PC-3 (cell line): Measurements from ENCODE around the gene SDSL. TPM values are rescaled to one million over a fixed set of nuclear protein-coding genes. Genes with fewer than 3 reads are reported as not detected.

Experiments used
- ATAC-seq: fragments of 200-7000 bp; cut with Tn5 transposase; 2 replicates; pipeline ENCODE4 v1.9.1; 2020; ENCODE audit warnings: mild to moderate bottlenecking, moderate library complexity
- BruUV-seq: library from RNA; stranded (reverse); fragments of 400-500 nt; replicated peaks from 2 replicates; lab custom pipeline; 2021; lab: Mats Ljungman, UMichigan
- CTCF ChIA-PET: fragments of 300-600 bp; sonication (Branson Sonifier 250); formaldehyde crosslinking; loops from one replicate; lab custom pipeline; 2022; ENCODE audit warnings: antibody characterized with exemption; lab: Charles Lee
- POLR2A ChIA-PET: fragments of 300-600 bp; sonication (Branson Sonifier 250); formaldehyde crosslinking; loops from one replicate; lab custom pipeline; 2022; ENCODE audit warnings: antibody characterized with exemption; ENCODE audit not compliant: unreplicated experiment; lab: Charles Lee
- DNase-seq: peaks from one replicate; pipeline ENCODE4 v3.0.0-alpha.2; 2015
- H2AFZ ChIP-seq: fragments of 300-600 bp; sonication (generic); 2 replicates; pipeline ENCODE4 v1.6.0; 2016; ENCODE audit warnings: antibody characterized with exemption, low read length
- H3F3A ChIP-seq: fragments of 300-600 bp; sonication (generic); one replicate; pipeline ENCODE4 v1.6.0; 2017; ENCODE audit warnings: antibody characterized with exemption, low read length, control low read depth, mild to moderate bottlenecking; ENCODE audit not compliant: unreplicated experiment
- H3K27ac ChIP-seq: fragments of 300-600 bp; sonication (generic); 2 replicates; pipeline ENCODE4 v1.5.1; 2016; ENCODE audit warnings: mild to moderate bottlenecking, low read length
- H3K27me3 ChIP-seq: fragments of 300-600 bp; sonication (generic); 2 replicates; pipeline ENCODE4 v1.6.1; 2016; ENCODE audit warnings: low read length, mixed read lengths
- H3K36me3 ChIP-seq: fragments of 300-600 bp; sonication (generic); 2 replicates; pipeline ENCODE4 v1.6.1; 2016; ENCODE audit warnings: low read depth, mixed run types, low read length, mixed read lengths
- H3K4me1 ChIP-seq: fragments of 300-600 bp; sonication (generic); 2 replicates; pipeline ENCODE4 v1.5.1; 2016; ENCODE audit warnings: low read length; ENCODE audit not compliant: insufficient read depth
- H3K4me2 ChIP-seq: fragments of 300-600 bp; sonication (generic); 2 replicates; pipeline ENCODE4 v1.6.0; 2016; ENCODE audit warnings: low read length
- H3K4me3 ChIP-seq: fragments of 300-600 bp; sonication (generic); 2 replicates; pipeline ENCODE4 v1.5.1; 2016; ENCODE audit warnings: mild to moderate bottlenecking, low read length, mixed read lengths
- H3K79me2 ChIP-seq: fragments of 300-600 bp; sonication (generic); 2 replicates; pipeline ENCODE4 v1.6.1; 2017; ENCODE audit warnings: low read length, mixed read lengths
- H3K9ac ChIP-seq: fragments of 300-600 bp; sonication (generic); 2 replicates; pipeline ENCODE4 v1.6.0; 2016; ENCODE audit warnings: mild to moderate bottlenecking, low read length
- H3K9me2 ChIP-seq: fragments of 300-600 bp; sonication (generic); replicated peaks from 2 replicates; pipeline ENCODE4 v1.6.1; 2016; ENCODE audit warnings: mixed run types, low read length, mixed read lengths
- H3K9me3 ChIP-seq: fragments of 300-600 bp; sonication (generic); 2 replicates; pipeline ENCODE4 v1.6.1; 2016; ENCODE audit warnings: low read length, mixed read lengths
- H4K20me1 ChIP-seq: fragments of 300-600 bp; sonication (generic); 2 replicates; pipeline ENCODE4 v1.6.1; 2016; ENCODE audit warnings: low read length, mixed read lengths
- EZH2 ChIP-seq: fragments of 300-600 bp; sonication (generic); IDR thresholded peaks from one replicate; pipeline ENCODE4 v1.6.1; 2017; ENCODE audit warnings: antibody characterized with exemption, mild to moderate bottlenecking, low read length; ENCODE audit not compliant: unreplicated experiment
- EZH2phosphoT487 ChIP-seq: fragments of 300-600 bp; sonication (generic); IDR thresholded peaks from 2 replicates; pipeline ENCODE4 v1.6.1; 2018; ENCODE audit warnings: mild to moderate bottlenecking, antibody characterized with exemption, low read length, borderline replicate concordance
- intact Hi-C: fragments of 100-400 bp; cut with micrococcal nuclease; formaldehyde crosslinking; loops from 2 replicates; pipeline ENCODE4 v1.9.0; 2023
- total RNA-seq: library from RNA; depleted of rRNA; stranded (reverse); fragments of >200 nt; gene quantifications from 2 replicates; pipeline ENCODE4 v1.2.3, GENCODE V29; 2014
- TF ChIP-seq, protein P1 (sequence below): fragments of 300-600 bp; sonication (generic); conservative IDR thresholded peaks from 2 replicates; pipeline ENCODE4 v1.5.1; 2017; ENCODE audit warnings: antibody characterized with exemption, low read depth, mild to moderate bottlenecking, low read length

The SDSL gene
- total RNA-seq, 1 experiment from 2014 or later: 14.0 TPM

- H3K4me1 ChIP-seq: peaks cover 8% of the 10 kb centered on the region; the same call in 1 of the 2 replicates
- H3K79me2 ChIP-seq: no peaks in the 10 kb centered on the region
- no peaks in the 10 kb centered on the region for H3K9me3 ChIP-seq
- H3K9me2 ChIP-seq: no peaks in the 10 kb centered on the region
- ChIA-PET POLR2A (no interaction called here), CTCF (interaction anchor here (0.6 kb wide), 1 partner anchor 11 kb away, joined by 3 read pairs; no protein-coding TSS in a partner anchor)
- H3K9ac ChIP-seq: no peak overlapping the region
- intact Hi-C loops: loop anchor here (5.0 to 10.0 kb wide), 2 partner anchors 273 to 321 kb away; no protein-coding TSS in a partner anchor
- no TSS peak for BruUV-seq
- H4K20me1 ChIP-seq: no peaks in the 10 kb centered on the region
- H3F3A ChIP-seq: no peaks in the 10 kb centered on the region
- no peak for ATAC-seq
- H3K27me3 ChIP-seq: peaks cover 61% of the 10 kb centered on the region
- TF ChIP-seq EZH2phosphoT487 (no peak), EZH2 (no peak)
- TF ChIP-seq, protein P1, sequence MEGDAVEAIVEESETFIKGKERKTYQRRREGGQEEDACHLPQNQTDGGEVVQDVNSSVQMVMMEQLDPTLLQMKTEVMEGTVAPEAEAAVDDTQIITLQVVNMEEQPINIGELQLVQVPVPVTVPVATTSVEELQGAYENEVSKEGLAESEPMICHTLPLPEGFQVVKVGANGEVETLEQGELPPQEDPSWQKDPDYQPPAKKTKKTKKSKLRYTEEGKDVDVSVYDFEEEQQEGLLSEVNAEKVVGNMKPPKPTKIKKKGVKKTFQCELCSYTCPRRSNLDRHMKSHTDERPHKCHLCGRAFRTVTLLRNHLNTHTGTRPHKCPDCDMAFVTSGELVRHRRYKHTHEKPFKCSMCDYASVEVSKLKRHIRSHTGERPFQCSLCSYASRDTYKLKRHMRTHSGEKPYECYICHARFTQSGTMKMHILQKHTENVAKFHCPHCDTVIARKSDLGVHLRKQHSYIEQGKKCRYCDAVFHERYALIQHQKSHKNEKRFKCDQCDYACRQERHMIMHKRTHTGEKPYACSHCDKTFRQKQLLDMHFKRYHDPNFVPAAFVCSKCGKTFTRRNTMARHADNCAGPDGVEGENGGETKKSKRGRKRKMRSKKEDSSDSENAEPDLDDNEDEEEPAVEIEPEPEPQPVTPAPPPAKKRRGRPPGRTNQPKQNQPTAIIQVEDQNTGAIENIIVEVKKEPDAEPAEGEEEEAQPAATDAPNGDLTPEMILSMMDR: no peak
- DNase-seq: peak; percentile 10
- peak overlapping the region; percentile 63 for H3K4me2 ChIP-seq
- H3K4me3 ChIP-seq: peak overlapping the region; percentile 34; the same call in 1 of the 2 replicates
- no peaks in the 10 kb centered on the region for H3K36me3 ChIP-seq
- no peak overlapping the region for H3K27ac ChIP-seq
- H2AFZ ChIP-seq: 0 out of 2 replicates have a peak overlapping the region, but pooled peaks have one; percentile 14
Measured at GRCh38 chr12:113463746-113464451, 41.7 kb downstream of the SDSL start.

DNA sequence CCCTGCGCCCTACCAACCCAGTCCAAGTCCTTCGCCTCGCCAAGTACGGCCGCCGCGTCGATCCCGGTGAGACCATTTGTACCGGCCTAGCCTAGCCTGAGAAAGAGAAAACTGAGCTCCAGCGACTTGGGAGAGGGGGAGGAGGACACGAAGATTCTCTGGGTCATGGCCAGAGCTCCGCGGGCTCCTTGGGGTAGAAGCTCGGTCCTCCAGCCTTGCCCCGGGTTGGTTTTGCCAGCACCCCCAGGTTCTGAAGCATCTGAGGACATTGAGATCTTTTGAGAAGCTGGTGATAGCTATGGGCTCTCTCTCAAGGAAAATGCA is 42.2 kb downstream of the SDSL start:
- H3K9me3 ChIP-seq: no peaks in the 10 kb centered on the region
- ATAC-seq (no peak), DNase-seq (peak; percentile 16)
- H4K20me1 ChIP-seq: no peaks in the 10 kb centered on the region
- H3K9me2 ChIP-seq: no peaks in the 10 kb centered on the region
- BruUV-seq: no TSS peak
- no peaks in the 10 kb centered on the region for H3F3A ChIP-seq
- H2AFZ ChIP-seq: no peak overlapping the region
- H3K4me1 ChIP-seq: peaks cover 8% of the 10 kb centered on the region; the same call in 1 of the 2 replicates
- H3K4me3 ChIP-seq: peak overlapping the region; percentile 34; the same call in 1 of the 2 replicates
- no peak overlapping the region for H3K27ac ChIP-seq
- no peaks in the 10 kb centered on the region for H3K79me2 ChIP-seq
- no peaks in the 10 kb centered on the region for H3K36me3 ChIP-seq
- H3K27me3 ChIP-seq: peaks cover 67% of the 10 kb centered on the region
- TF ChIP-seq EZH2phosphoT487 (no peak), EZH2 (no peak)
- TF ChIP-seq, protein P1: no peak
- peak overlapping the region; percentile 63 for H3K4me2 ChIP-seq
- ChIA-PET CTCF (interaction anchor here (0.6 kb wide), 1 partner anchor 11 kb away, joined by 3 read pairs; no protein-coding TSS in a partner anchor), POLR2A (no interaction called here)
- intact Hi-C loops: loop anchor here (5.0 to 10.0 kb wide), 2 partner anchors 273 to 320 kb away; no protein-coding TSS in a partner anchor
- H3K9ac ChIP-seq: no peak overlapping the region
